ENCODE measurements around the gene EPN2.

The EPN2 gene

GRCh38 chr17:19313066-19313745 is 76.0 kb downstream of the EPN2 start:
- DNase-seq, result no peak

GRCh38 chr17:19313746-19314651 is 76.8 kb downstream of the EPN2 start:
- DNase-seq, result no peak

GRCh38 chr17:19315104-19315503 is 77.9 kb downstream of the EPN2 start:
- DNase-seq, result no peak

DNA sequence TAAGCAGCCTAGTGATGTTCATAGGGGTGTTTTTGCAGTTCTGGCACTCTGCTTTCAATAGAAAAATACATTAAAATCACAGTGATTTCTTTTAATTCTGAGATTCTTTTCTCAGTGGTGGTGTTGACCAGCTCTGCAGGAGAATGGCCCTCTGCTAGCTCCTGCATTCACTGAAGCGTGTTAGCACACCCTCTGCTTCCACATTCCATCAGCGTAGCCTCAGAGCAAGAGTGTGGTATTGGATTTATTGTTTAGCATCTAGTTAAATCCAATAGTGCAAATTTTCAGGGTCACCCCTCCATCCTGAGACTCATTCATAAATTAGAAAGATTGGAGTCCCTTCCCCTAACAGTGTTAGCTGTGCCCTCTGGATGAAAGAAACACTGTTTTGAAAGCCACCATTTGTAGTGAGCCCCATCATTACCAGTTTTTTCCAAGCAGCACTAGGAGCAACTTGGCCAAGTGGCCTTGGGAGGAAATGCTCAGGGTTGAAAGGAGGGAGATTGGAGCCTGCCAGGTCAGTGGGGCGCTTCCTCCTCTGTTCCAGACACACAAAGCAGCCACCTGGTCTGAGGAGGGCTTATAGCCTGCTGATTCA is 79.7 kb downstream of the EPN2 start:
- DNase-seq, result no peak

GRCh38 chr17:19317359-19318095 is 80.4 kb downstream of the EPN2 start:
- DNase-seq, result peak; percentile 79

DNA sequence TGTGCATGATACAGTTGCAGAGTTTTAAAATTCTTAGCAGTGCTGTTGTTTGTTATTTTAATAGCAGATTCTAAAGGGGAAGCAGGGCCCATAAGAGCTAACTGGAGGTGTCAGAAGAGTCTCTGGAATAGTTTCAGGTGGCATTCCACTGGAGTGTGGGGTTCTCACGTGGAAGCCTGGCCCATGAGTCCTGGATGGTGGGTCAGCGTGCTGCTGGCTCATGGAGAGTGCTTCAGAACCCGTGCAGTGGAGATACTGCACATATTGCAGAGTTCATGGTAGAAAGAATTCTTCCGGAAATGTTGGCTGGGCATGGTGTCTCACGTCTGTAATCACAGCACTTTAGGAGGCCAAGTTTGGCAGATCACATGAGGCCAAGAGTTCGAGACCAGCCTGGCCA is 81.4 kb downstream of the EPN2 start:
- no peak for DNase-seq

DNA sequence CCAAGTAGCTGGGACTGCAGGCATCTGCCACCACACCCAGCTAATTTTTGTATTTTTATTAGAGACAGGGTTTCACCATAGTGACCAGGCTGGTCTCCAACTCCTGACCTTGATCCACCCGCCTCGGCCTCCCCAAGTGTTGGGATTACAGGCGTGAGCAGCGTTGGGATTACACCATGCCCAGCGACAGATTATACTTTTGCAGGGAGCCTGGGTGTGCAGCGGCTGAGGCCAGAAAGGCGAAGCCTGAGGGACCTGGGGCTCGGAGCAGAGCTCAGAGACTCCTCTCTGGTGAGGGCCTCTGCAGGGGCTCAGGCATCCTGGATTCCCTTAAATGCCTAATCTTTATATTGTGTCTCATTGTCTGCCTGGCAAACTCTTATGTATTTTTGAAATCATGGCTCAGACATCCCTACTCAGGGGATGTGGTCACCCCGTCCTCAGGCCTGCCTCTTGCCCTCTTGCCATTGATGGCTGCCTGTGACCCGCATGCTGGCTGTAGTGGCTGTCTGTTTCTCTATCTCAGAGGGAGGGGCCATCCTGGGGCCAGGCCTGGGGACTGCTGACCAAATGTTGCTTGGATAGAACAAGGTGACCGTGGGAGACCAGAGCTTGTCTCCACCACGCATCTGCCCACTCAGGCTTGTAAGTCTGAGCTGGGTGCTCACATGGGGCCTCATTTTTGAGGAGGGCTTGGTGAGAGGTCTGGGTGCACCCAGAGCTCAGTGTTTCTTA is 82.8 kb downstream of the EPN2 start:
- no peak for DNase-seq

GRCh38 chr17:19320876-19321275 is 83.7 kb downstream of the EPN2 start:
- DNase-seq, result no peak

GRCh38 chr17:19321481-19322128 is 84.4 kb downstream of the EPN2 start:
- DNase-seq, result no peak

DNA sequence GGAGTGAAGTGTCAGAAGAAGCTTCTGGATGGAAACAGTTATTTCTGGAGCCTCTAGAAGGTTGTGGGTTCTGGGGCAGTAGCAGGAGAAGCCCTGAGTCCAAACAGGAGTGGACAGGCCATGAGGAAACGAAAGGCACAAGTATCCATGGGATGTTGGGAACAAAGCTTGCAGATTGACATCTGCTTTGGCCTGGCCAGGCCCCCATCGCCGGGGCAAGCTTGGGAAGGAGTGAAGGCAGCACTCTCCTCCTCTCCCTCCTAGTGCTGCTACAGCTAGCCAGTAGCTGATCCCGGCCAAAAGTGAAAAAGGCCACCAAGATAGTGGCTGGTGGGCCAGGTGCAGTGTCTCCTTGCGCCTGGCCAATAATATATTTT is 85.0 kb downstream of the EPN2 start:
- no peak for DNase-seq

- DNase-seq, result no peak
These were observed 85.7 kb downstream of the EPN2 start for GRCh38 chr17:19322861-19323260.

DNA sequence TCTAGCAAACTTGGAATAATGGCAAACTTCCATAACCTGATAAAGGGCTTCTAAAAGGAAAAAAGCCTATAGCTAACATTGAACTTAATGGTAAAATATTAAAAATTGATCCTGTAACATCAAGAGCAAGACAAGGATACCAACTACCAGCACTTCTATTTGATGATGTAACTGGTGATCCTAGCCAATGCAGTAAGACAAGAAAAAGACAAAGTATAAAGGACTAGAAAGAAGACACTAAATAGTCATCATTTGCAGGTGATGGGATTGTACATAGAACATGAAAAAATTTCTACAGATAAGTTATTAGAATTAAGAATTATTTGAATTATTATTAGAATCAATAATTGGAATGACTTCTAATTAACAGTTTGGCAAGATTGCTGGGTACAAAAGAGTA is 88.4 kb downstream of the EPN2 start:
- no peak for DNase-seq

DNA sequence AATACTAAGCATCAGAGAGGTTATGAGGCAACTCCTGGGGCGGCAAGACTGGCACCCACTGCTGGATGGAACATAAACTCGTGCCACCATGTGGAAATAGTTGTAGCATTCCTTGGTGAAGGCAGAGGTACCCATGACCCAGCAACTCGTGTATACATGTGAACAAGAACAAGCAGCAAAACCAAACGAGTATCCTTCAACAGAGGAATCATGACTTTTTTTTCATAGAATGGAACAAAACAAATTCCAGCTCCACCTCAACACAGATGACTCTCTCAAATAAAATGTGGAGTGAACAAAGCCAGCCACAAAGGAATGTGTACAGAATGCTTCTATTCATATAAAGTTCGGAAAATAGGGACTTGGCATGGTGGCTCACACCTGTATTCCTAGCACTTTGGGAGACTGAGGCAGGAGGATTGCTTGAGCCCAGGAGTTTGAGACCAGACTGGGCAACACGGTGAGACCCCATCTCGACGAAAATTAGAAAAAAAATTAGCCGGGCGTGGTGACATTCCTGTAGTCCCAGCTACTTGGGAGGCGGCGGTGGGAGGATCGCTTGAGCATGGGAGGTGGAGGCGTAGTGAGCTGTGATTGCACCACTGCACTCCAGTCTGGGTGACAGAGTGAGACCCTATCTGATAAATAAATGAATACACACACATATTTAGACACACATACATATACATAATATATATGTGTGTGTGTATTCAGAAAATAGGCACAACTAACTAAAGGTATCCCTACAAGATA is 90.0 kb downstream of the EPN2 start:
- no peak for DNase-seq

GRCh38 chr17:19328441-19329061 is 91.4 kb downstream of the EPN2 start:
- DNase-seq, result no peak

GRCh38 chr17:19329136-19329535 is 92.0 kb downstream of the EPN2 start:
- DNase-seq, result no peak

- DNase-seq, result no peak
These were observed 92.7 kb downstream of the EPN2 start for GRCh38 chr17:19329839-19330238.

- DNase-seq, result no peak
These were observed 93.1 kb downstream of the EPN2 start for GRCh38 chr17:19330271-19330670.

- no peak for DNase-seq
These were observed 94.0 kb downstream of the EPN2 start for GRCh38 chr17:19331134-19331533.

DNA sequence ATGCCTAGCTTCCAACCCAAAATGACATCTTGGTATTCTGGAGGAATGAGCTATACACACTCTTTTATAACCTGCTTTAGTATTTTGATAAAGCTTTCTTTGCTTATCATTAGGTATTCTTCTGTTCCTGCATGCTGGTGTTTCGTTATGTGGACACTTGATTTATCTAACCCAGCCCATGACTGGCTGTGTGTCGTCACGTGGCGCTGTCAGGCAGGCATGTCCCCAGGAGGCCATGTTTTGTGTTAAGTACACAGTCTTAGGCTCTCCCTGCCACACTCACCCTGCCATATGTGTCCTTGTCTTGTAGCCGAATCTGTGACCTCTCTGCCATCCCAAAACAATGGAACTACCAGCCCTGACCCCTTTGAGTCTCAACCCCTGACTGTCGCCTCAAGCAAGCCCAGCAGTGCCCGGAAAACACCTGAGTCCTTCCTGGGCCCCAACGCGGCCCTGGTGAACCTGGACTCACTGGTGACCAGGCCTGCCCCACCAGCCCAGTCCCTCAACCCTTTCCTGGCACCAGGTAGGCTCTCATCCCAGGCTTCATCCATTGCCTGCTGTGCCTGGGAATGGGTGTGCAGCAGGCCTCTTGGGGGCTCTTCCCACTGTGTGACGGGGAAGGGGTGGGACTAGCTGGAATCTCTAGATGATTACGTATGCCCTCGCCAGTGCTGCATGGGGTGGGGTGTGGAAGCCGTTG is 94.5 kb downstream of the EPN2 start:
- no peak for DNase-seq

All from right forelimb (tissue), 1 donor.